CD4-positive, alpha-beta T cell treated with Interferon alpha-2 for 1 hour (primary cell): ENCODE measurements around the gene MEF2C.

Source experiments
- DNase-seq, 2 donors: peaks; one replicate each; pipeline ENCODE4 v3.0.0-alpha.2; 2020 to 2022

Gene MEF2C

GRCh38 chr5:88685591-88686541, 197.1 kb downstream of the MEF2C start:
- DNase-seq = no peak

DNA sequence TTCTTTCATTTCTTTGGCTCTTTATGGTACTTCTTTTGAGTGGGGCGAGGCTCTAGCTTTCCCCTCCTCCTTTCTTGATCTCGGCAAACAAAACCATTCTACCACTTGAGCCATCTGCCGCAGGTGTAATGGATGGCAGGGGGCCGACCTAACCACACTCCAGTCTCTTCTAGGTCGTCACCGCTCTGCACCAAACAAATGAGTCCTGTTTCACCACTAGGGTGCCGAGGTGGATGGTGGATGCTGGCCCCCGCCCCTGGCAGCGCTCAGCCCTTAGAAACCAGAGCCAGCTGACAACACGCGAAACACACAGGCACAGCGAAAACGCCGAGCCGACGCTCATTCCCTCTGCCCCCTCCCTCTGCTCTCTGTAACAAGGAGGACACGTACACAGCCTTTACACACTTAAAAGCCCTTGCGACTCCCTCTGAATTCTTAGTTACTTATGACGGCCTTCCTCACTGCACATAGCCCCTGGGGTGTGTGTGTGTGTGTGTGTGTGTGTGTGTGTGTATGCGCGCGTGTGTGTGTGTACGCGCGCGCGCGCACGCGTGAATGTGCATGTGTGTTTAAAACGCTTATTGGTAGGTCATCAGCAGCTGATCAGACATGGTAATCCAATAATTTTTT, 199.4 kb downstream of the MEF2C start:
- no peak for DNase-seq

GRCh38 chr5:88682881-88683361, 200.1 kb downstream of the MEF2C start:
- no peak for DNase-seq

DNA sequence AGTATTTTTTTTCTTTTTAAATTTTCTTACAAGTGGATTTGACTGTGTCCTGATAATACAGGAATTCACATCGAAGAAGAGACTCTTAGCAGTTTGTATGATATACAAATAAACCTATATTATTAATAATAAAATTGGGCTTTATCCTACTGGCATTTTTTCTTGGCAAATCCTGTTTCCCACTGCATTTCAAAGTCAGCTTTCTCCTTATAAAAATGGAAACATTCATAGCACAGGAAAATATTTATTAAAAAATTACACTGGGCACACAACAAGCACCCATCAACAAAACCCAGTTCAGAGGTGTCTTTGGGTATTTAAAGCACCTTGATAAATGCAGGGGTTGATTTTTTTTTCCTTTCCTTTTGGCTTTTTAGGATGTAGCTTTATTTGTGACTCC, 200.9 kb downstream of the MEF2C start:
- no peak for DNase-seq

DNA sequence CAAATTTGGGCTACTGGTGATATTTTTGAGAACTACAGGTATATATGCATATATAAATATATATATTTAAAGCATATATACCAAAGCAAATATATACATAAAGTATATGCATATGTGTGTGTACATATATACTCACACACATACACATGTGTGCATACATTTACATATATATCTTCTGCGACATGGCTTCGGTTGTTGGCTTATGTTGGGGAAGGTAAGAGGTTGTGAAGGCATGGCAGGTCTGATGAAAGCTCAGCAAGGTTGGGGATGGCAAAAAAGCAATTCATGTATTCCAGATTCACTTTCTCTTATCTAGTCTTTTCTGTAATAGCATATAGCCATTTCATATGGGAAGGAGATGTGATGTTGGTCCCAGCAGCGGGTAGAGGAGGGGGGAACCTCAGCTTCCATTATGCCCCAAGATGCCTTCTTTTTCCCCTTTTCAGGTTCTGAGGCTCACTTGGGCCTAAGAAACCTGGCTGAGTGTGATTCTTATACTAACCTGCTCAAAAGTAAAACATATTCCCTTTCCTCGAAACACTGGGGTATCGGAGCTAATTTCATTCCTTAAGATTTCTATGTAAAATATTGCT, 201.7 kb downstream of the MEF2C start:
- no peak for DNase-seq

GRCh38 chr5:88680253-88681132, 202.5 kb downstream of the MEF2C start:
- peak; percentile 53 to 78 for DNase-seq

DNA sequence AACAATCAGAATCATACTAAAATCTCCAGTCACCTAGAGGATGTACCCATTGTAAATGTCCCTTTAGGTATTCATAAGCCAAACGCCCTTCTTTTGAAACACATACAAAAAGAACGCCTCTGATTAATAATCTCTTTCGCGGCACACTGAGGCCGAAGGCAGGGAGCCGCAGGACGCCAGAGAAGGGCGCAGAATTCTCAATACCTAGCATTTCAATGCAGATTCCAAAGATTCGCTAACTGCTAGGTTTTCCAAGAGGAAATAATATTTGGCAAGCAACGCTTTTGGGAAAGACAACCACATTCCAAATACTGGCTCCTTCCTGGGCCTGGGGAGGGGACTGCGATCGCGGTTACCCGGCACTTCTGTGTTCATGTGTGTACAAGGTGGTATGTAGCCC, 203.3 kb downstream of the MEF2C start:
- no peak for DNase-seq

DNA sequence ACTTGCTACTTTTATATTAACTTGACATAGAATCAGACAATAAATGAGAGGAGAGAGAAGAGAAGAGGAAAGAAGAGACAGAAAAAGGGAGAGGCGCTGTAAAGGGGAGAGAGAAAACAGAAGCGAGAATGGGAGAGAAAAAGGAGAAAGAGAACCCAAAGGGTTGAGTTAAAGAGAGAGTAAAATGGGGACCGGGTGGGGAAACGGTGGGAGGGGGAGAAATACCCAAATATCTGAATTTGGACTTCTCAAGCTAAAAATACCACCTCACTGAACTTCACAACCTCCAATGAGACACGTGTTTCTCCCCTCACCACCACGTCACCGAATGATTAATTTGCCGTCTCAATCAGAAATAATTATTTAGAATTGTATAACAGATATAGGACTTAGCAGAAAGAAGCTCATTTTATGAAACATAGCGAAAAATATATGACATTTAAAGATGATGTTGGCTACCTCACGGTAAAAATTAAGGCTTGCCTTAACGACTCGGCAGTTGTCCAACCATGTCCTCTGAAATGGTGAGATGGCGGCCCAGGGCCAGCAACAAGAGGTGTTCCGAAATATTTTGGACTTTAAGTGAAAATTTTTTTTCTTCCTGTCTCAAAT, 204.1 kb downstream of the MEF2C start:
- DNase-seq = no peak

GRCh38 chr5:88677943-88678769, 204.8 kb downstream of the MEF2C start:
- DNase-seq = no peak

DNA sequence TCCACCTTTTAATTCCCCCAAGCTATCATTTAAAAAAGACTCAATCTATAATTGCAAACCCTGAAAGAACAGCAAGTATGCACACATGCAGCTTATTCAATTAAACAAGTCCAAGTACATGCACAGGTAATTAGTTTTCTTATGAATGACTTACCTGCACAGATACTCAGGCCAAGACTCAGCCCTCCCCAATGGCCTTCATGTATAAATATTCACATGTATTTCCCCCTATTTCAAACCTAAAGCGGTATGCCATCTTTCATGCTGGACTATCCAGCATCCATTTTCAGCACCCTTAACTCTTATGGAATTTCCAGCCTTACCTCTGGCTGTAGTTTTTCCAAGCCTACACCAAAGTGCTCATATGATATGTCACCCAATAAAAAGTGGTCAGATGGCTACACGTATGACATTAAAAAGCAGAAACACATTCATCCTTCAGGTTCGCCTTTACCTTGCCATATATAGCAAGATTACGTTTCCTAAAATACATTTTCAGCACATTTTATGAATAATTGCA, 205.5 kb downstream of the MEF2C start:
- no peak for DNase-seq

GRCh38 chr5:88676637-88677375, 206.2 kb downstream of the MEF2C start:
- no peak for DNase-seq

DNA sequence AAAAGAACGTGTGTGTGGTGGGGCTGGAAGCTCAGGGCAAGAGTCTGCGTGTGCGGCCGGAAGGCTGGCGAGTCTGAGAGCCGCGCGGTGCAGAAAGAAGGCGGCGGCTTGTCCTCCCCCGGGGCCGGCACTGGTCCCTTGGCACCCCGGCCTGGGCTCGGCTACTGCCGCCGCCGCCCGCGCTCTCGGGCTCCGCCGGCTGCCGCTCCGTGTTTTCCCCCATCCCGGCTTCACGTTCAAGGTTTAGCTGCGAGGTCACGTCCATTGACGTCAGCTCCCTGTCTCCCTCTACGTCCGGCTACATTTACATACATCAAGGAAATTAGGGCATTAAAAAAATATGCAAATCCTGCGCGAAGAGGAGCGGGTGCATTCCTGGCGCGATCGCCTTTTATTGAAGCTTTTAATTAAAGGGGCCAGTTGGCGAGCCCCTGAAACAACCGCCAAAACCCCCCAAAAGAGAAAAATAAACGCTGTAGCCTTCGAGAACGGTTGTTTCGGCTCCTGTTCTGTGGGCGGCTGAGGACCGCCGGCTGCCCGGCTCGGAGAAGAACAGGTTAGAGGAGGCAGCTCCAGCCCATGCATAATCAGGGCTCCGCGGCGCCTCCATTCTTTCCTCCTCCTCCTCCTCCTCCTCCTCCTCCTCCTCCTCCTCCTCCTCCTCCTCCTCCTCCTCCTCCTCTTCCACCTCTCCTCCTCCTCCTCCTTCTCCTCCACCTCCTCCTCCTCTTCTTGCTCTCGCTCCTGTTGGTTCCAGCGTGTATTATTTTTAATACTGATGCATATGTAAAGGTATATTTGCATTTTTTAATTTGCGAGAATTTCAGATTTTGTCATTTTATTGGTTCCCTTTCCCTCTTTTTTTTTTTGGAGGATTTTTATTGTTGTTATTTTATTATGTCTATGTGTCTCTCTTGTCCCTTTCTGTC, 207.0 kb downstream of the MEF2C start:
- no peak for DNase-seq

DNA sequence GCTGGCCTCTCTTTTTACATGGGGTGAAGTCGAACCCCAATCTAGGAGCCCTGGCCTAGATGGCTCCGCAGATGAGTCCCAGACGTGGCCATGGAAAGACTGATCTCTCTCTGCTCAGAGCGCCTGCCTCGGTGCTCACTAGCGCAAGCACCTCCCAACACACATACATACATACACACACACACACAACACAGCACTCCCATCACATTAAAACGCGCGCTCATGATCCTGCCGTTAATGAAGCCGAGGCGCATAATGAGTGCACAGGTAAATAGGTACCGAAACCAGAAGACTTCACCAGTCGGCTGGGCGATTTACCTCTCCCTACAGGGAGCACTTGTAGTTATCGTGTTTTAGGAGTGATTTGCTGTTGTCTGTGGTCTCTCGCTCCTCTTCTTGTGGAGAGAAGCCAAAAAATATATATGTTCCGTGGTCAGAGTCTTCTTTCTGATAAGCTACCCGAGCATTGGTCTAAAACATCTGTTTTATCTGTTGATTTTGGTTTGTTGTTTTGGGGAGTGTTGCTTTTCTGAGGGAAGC, 207.7 kb downstream of the MEF2C start:
- DNase-seq = no peak

DNA sequence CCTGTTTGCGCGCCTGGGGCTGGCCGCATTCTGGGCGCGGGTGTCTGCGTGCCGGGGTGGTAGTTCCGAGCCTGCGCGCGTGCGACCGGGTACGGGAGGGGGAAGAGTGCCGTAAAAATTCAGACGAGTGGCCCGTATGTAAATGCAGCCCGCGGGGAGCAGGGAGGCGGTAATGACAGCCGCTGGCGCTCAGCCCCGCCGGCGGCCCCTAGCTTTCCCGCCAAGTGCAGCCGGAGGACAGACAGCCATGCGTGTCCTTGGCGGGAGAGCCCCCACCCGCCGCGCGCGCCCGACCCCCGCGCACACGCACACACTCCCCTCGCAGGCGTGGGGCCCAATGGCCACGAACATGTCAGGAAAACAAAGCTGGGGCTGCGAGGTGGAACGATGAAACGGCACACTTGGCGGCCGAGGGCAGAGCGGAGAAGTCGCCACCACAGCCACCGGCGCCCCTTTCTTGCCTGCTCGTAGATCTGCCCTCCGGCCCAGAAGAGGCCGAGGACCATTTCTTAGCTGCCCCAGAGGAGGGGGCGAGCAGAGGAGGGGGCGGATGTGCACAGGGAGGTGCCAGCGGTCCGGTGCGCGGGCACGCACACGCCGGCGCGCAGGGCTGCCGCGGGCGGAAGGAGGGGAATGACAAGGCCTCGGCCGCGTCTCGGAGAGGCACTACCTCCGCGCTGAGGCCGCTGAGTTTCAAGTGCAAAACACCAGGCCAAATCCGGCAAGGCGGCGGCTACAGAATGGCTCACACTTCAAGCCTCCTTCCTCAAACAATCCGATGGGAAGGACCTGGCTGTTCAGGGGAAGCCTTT, 208.4 kb downstream of the MEF2C start:
- no peak for DNase-seq

DNA sequence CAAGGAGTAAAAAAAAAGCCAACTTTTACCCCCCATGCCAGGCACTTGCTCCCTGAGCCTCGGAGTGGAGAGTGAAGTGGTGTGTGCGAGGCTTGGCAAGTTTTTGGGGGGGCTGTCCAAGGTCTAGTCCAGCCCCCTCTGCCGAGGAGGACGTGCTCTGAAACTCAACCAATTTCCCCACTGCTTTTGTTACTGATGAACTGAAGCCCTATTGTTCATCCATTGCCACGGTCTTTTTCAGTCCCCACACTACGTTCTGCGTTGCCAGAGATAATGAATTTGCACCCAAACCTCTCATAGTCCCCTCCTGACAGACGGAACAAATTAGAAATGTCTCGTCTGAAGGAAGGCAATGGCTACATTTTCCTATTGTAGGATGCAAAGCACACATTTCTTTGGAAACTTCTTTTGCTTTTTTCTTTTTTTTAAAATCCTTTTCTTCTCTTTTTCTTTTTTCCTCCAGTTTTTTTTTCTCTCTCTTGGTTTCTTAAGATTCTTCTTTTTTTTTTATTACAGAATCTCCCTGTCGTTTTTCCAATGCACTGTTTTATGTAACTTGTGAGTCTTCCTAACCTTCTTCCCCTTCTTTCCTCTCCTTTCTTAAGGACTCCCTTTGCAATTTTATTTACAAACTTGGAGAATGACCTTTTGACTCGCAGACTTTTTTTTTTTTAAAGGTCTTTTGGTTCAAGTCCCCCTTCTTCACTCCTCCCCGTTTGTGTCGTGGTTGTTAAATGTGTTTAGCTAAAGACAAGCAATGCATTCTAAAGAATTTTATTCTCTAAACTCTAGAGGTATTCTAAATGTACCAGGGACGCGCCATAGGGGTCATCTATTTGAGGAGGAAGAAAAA, 209.5 kb downstream of the MEF2C start:
- DNase-seq = no peak

GRCh38 chr5:88672644-88673252, 210.2 kb downstream of the MEF2C start:
- DNase-seq = no peak
